Loucy (cell line): ENCODE measurements around the gene AK3.
"Not testable (repeated sequence)": the region's sequence is repeated elsewhere in the genome, so short reads cannot be mapped to it uniquely, and the experiment has no call there.

ENCODE experiments used
- H2AFZ ChIP-seq: fragments of 200-600 bp; sonication (generic); 2 replicates; pipeline ENCODE4 v1.6.0; 2016; ENCODE audit warnings: antibody characterized with exemption, mild to moderate bottlenecking, low read length, moderate library complexity
- H3F3A ChIP-seq: fragments of 200-600 bp; 2 replicates; pipeline ENCODE4 v1.6.0; 2016; ENCODE audit warnings: antibody characterized with exemption, low read depth, mild to moderate bottlenecking
- H3K27me3 ChIP-seq: fragments of 200-600 bp; sonication (generic); 2 replicates; pipeline ENCODE4 v1.6.1; 2014; ENCODE audit warnings: low read length, mild to moderate bottlenecking; ENCODE audit not compliant: insufficient read depth, poor library complexity, severe bottlenecking
- H3K36me3 ChIP-seq: fragments of 200-600 bp; sonication (generic); 2 replicates; pipeline ENCODE4 v1.6.1; 2016; ENCODE audit warnings: low read length; ENCODE audit not compliant: insufficient read depth
- H3K4me1 ChIP-seq: fragments of 200-600 bp; sonication (generic); 2 replicates; pipeline ENCODE4 v1.5.1; 2014; ENCODE audit warnings: low read length, mild to moderate bottlenecking; ENCODE audit not compliant: insufficient read depth, poor library complexity, severe bottlenecking
- H3K4me2 ChIP-seq: fragments of 200-600 bp; sonication (generic); 2 replicates; pipeline ENCODE4 v1.6.0; 2014; ENCODE audit warnings: antibody characterized with exemption, low read length, low read depth, mild to moderate bottlenecking; ENCODE audit not compliant: poor library complexity, severe bottlenecking
- H3K4me3 ChIP-seq: fragments of 200-600 bp; sonication (generic); 2 replicates; pipeline ENCODE4 v1.5.1; 2014; ENCODE audit warnings: low read length, mild to moderate bottlenecking, mixed read lengths; ENCODE audit not compliant: poor library complexity, severe bottlenecking
- H3K79me2 ChIP-seq: fragments of 200-600 bp; sonication (generic); 2 replicates; pipeline ENCODE4 v1.6.1; 2014; ENCODE audit warnings: low read length; ENCODE audit not compliant: insufficient read depth
- H3K9ac ChIP-seq: fragments of 200-600 bp; sonication (generic); 2 replicates; pipeline ENCODE4 v1.6.0; 2014; ENCODE audit warnings: mild to moderate bottlenecking, low read depth, low read length, moderate library complexity; ENCODE audit not compliant: poor library complexity, severe bottlenecking
- H3K9me2 ChIP-seq: fragments of 200-600 bp; sonication (generic); replicated peaks from 2 replicates; pipeline ENCODE4 v1.6.1; 2016; ENCODE audit warnings: low read depth, low read length, mixed read lengths
- H3K9me3 ChIP-seq: fragments of 200-600 bp; sonication (generic); 2 replicates; pipeline ENCODE4 v1.6.1; 2014; ENCODE audit warnings: mild to moderate bottlenecking, antibody characterized with exemption, low read length, low read depth; ENCODE audit not compliant: insufficient read depth
- H4K20me1 ChIP-seq: fragments of 200-600 bp; sonication (generic); 2 replicates; pipeline ENCODE4 v1.6.0; 2014; ENCODE audit warnings: antibody characterized with exemption, low read length, mild to moderate bottlenecking; ENCODE audit not compliant: insufficient read depth, poor library complexity, severe bottlenecking
- CTCF ChIP-seq: fragments of 200-600 bp; sonication (generic); conservative IDR thresholded peaks from 2 replicates; pipeline ENCODE4 v1.5.1; 2014; ENCODE audit warnings: mild to moderate bottlenecking, antibody characterized with exemption, low read length
- EZH2phosphoT487 ChIP-seq: fragments of 200-600 bp; IDR thresholded peaks from 2 replicates; pipeline ENCODE4 v1.6.1; 2018; ENCODE audit warnings: antibody characterized with exemption, mild to moderate bottlenecking, moderate library complexity, borderline replicate concordance

The AK3 gene

GRCh38 chr9:4780651-4781050, 39.6 kb upstream of the AK3 start:
- no peaks in the 10 kb centered on the region for H3K36me3 ChIP-seq
- H3K4me3 ChIP-seq: no peak overlapping the region
- no peaks in the 10 kb centered on the region for H3K4me1 ChIP-seq
- H3K27me3 ChIP-seq: no peaks in the 10 kb centered on the region
- no peak overlapping the region for H2AFZ ChIP-seq
- H3K9ac ChIP-seq: no peak overlapping the region
- H3K9me3 ChIP-seq: no peaks in the 10 kb centered on the region
- H3K9me2 ChIP-seq: no peaks in the 10 kb centered on the region
- no peak overlapping the region for H3K4me2 ChIP-seq
- TF ChIP-seq EZH2phosphoT487 (no peak), CTCF (no peak)
- H4K20me1 ChIP-seq: no peaks in the 10 kb centered on the region
- H3F3A ChIP-seq: no peaks in the 10 kb centered on the region
- H3K79me2 ChIP-seq: no peaks in the 10 kb centered on the region

GRCh38 chr9:4774958-4775357, 34.0 kb upstream of the AK3 start:
- not testable (repeated sequence) for H3K4me1 ChIP-seq, H4K20me1 ChIP-seq, H2AFZ ChIP-seq, H3F3A ChIP-seq, H3K27me3 ChIP-seq, H3K9me3 ChIP-seq, H3K9ac ChIP-seq, H3K4me3 ChIP-seq, H3K9me2 ChIP-seq, H3K4me2 ChIP-seq, H3K79me2 ChIP-seq, H3K36me3 ChIP-seq

- no peaks in the 10 kb centered on the region for H3K27me3 ChIP-seq
Observed at GRCh38 chr9:4774209-4774608, 33.2 kb upstream of the AK3 start.

More at GRCh38 chr9:4774209-4774608, 33.2 kb upstream of the AK3 start:
- H3K4me1 ChIP-seq: no peaks in the 10 kb centered on the region
- no peaks in the 10 kb centered on the region for H3K9me2 ChIP-seq
- H3K4me2 ChIP-seq: no peak overlapping the region
- H3K9me3 ChIP-seq: no peaks in the 10 kb centered on the region
- TF ChIP-seq CTCF (no peak), EZH2phosphoT487 (no peak)
- no peaks in the 10 kb centered on the region for H3K79me2 ChIP-seq
- no peak overlapping the region for H3K4me3 ChIP-seq
- H3K36me3 ChIP-seq: no peaks in the 10 kb centered on the region
- H2AFZ ChIP-seq: no peak overlapping the region
- H3K9ac ChIP-seq: no peak overlapping the region
- no peaks in the 10 kb centered on the region for H4K20me1 ChIP-seq
- H3F3A ChIP-seq: no peaks in the 10 kb centered on the region
